ENCODE data around the gene RPS6KA3.

DNA sequence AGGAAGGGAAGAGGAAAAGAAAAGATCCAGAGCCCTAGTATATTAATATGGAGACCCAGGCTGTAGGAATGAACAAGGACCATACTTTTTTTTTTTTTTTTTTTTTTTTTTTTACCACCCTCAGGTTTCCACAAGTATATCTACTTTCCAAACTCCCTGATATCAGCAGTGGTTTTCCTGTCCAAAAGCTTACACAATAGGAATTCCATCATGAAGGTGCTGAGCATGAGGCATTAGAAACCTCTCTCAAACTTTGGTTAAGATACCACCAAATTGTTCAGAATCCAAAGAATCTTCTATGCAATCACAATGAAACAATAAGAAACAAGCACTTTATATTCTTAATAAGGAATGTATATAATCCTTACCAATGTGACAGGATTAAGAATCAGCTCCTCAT is 26.5 kb downstream of the RPS6KA3 start:
- TF ChIP-seq, protein P1, sequence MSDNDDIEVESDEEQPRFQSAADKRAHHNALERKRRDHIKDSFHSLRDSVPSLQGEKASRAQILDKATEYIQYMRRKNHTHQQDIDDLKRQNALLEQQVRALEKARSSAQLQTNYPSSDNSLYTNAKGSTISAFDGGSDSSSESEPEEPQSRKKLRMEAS (IDR thresholded peaks at IDR 0.05; ENCODE audit: low read depth): no peak
- no peak for TF ChIP-seq JUND (IDR thresholded peaks at IDR 0.05)
- TF ChIP-seq, protein P2, sequence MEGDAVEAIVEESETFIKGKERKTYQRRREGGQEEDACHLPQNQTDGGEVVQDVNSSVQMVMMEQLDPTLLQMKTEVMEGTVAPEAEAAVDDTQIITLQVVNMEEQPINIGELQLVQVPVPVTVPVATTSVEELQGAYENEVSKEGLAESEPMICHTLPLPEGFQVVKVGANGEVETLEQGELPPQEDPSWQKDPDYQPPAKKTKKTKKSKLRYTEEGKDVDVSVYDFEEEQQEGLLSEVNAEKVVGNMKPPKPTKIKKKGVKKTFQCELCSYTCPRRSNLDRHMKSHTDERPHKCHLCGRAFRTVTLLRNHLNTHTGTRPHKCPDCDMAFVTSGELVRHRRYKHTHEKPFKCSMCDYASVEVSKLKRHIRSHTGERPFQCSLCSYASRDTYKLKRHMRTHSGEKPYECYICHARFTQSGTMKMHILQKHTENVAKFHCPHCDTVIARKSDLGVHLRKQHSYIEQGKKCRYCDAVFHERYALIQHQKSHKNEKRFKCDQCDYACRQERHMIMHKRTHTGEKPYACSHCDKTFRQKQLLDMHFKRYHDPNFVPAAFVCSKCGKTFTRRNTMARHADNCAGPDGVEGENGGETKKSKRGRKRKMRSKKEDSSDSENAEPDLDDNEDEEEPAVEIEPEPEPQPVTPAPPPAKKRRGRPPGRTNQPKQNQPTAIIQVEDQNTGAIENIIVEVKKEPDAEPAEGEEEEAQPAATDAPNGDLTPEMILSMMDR (IDR thresholded peaks at IDR 0.05): no peak
- TF ChIP-seq, protein P3, sequence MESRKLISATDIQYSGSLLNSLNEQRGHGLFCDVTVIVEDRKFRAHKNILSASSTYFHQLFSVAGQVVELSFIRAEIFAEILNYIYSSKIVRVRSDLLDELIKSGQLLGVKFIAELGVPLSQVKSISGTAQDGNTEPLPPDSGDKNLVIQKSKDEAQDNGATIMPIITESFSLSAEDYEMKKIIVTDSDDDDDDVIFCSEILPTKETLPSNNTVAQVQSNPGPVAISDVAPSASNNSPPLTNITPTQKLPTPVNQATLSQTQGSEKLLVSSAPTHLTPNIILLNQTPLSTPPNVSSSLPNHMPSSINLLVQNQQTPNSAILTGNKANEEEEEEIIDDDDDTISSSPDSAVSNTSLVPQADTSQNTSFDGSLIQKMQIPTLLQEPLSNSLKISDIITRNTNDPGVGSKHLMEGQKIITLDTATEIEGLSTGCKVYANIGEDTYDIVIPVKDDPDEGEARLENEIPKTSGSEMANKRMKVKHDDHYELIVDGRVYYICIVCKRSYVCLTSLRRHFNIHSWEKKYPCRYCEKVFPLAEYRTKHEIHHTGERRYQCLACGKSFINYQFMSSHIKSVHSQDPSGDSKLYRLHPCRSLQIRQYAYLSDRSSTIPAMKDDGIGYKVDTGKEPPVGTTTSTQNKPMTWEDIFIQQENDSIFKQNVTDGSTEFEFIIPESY (IDR thresholded peaks at IDR 0.05; ENCODE audit: borderline replicate concordance, low read depth): no peak
- TF ChIP-seq SMC3 (IDR thresholded peaks at IDR 0.05; ENCODE audit: low read depth, low read length): no peak
- TF ChIP-seq, protein P4, sequence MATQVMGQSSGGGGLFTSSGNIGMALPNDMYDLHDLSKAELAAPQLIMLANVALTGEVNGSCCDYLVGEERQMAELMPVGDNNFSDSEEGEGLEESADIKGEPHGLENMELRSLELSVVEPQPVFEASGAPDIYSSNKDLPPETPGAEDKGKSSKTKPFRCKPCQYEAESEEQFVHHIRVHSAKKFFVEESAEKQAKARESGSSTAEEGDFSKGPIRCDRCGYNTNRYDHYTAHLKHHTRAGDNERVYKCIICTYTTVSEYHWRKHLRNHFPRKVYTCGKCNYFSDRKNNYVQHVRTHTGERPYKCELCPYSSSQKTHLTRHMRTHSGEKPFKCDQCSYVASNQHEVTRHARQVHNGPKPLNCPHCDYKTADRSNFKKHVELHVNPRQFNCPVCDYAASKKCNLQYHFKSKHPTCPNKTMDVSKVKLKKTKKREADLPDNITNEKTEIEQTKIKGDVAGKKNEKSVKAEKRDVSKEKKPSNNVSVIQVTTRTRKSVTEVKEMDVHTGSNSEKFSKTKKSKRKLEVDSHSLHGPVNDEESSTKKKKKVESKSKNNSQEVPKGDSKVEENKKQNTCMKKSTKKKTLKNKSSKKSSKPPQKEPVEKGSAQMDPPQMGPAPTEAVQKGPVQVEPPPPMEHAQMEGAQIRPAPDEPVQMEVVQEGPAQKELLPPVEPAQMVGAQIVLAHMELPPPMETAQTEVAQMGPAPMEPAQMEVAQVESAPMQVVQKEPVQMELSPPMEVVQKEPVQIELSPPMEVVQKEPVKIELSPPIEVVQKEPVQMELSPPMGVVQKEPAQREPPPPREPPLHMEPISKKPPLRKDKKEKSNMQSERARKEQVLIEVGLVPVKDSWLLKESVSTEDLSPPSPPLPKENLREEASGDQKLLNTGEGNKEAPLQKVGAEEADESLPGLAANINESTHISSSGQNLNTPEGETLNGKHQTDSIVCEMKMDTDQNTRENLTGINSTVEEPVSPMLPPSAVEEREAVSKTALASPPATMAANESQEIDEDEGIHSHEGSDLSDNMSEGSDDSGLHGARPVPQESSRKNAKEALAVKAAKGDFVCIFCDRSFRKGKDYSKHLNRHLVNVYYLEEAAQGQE (IDR thresholded peaks at IDR 0.05; ENCODE audit: low read depth, low read length): no peak
- TF ChIP-seq SIN3A (IDR thresholded peaks at IDR 0.05; ENCODE audit: borderline replicate concordance, low read depth, low read length): no peak
- TF ChIP-seq MEF2A (IDR thresholded peaks at IDR 0.05; ENCODE audit: borderline replicate concordance, low read depth): no peak
- no peak for TF ChIP-seq RCOR1 (IDR thresholded peaks at IDR 0.05; ENCODE audit: low read length)

Measured in SK-N-SH (cell line).